Stimulated activated CD4-positive, alpha-beta T cell treated with anti-CD3 and anti-CD28 coated beads, Interleukin-4, amount 100 ng/mL, for 4 hours (primary cell): ENCODE results near the gene DNASE1.

ENCODE experiments used
- DNase-seq, 2 experiments: peaks; one replicate each; pipeline ENCODE4 v3.0.0-alpha.2; 2020

The DNASE1 gene

GRCh38 chr16:3665508-3665907, 11.0 kb downstream of the DNASE1 start:
- DNase-seq = peak in 1 of 2 experiments; percentile 45

GRCh38 chr16:3668626-3669025, 14.1 kb downstream of the DNASE1 start:
- no peak for DNase-seq

DNA sequence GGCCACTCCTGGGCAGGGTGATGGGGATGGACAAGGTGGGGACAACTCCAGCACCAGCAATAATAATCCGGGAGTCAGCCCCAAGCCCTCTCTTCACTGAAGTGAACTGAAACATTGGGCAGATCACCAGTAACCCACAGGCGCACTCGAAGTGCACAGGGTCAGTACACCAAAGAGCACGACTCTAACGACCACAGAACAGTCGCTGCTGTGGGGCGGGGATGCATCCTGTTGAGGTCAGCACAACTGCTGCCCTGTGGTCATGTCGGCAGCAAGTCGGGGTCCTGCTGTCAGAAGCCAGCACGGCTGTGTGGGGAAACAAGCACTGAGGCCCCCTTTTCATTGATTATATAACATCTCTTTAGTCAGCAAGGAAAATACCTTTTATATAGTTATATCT, 14.6 kb downstream of the DNASE1 start:
- DNase-seq = no peak

DNA sequence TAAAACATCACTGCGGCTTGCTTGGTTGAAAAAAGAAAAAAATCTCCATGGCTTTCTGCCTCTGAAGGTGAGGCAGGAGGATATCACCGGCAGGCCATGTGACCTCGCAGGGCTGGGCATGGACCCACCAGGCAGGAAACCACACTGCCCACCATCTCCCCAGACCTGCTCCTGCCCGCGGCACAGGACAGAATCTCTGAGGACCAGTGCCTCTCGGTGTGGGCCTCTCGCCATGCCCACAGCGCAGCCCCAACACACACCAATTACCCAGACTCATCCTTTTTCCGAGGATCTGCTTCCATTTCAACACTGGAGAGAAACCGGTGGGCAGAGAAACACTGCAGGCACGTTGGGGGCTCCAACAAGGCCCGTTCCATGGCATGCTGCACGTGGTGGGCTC, 16.2 kb downstream of the DNASE1 start:
- DNase-seq = no peak

DNA sequence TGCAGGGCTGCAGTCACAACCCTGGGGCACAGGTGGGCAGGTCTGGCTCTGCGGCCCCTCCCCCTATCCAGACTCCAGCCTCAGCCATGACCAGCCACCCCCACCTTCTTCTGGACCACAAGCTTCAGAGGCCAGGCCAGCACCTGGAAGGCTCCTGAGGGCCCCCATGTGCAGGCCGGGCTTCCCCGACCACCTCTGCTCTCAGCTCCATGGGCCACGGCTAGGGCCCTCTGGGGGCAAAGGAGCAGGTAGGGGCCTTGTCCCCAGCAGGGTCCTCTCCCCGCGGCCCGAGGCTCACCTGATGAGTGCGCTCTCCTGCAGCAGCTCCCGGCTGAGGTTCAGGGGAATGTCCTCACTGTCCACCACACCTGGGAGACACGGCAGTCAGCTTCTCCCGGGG, 16.9 kb downstream of the DNASE1 start:
- no peak for DNase-seq

DNA sequence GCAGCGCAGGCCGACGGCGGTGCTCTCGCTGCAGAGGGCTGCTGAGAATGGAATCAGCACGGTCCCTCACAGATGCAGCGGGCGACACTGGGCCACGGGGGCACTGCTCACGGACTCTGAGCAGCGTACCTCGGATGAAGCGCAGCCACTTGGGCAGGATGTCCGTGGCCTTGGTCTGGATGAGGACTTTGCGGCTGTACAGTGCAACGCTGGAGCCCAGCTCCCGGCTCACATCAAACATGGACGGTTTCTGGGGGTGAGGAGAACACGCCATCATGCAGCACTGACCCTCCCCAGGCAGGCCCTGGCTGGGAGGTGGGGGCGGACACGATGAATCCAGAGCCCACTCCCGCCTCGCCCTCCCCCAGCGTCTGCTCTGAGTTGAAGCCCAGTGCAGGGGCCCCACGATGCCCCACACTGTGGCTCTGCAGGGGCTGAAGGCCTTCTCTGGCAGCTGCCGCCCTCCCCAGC, 18.1 kb downstream of the DNASE1 start:
- DNase-seq = no peak

DNA sequence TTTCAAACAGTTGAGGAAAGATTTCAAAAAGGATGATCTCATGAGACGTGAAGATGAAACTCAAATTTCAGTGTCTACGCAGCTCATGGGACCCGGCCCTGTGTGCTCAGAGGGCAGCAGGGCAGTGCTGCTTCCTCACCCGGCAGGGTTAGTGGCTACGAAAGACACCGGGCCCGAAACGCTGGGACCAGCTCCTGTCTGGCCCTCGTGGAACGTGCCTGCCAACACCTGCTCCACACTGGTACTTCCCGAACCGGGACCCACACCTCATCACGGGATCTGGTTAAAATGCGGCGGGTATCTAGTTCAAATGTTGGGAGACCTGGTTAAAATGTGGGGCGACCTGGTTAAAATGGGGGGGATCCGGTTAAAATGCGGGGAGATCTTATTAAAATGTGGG, 18.7 kb downstream of the DNASE1 start:
- DNase-seq = no peak

DNA sequence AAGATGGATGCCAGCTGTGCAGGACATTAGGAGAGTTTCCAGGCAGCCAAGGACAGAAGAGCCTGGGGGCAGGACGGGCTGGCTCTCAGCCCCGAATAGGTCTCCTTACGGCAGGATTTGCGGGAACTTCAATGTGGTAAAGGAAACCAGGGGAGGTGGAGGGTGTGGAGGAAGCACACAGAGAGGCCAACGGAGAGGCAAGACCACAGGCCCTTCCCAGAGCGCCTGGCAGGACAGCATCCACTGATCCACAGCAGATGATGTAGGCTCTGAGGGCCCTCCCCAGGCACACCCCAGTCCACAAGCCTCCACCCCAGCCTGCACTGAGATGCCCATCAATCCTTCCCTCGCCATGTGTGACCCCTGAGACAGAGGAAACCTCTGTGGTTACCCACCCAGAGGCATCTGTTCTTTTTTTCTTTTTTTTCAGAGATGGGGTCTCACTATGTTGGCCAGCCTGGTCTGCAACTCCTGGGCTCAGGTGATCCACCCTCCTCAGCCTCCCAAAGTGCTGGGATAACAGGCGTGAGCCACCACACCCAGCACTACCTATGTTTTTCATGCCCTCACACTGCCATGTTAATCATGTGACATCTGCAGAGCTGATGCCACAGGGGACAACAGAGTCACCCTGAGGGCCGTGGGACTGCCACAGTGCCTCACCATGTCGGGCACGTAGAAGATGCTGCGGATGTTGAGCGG, 19.3 kb downstream of the DNASE1 start:
- no peak for DNase-seq

DNA sequence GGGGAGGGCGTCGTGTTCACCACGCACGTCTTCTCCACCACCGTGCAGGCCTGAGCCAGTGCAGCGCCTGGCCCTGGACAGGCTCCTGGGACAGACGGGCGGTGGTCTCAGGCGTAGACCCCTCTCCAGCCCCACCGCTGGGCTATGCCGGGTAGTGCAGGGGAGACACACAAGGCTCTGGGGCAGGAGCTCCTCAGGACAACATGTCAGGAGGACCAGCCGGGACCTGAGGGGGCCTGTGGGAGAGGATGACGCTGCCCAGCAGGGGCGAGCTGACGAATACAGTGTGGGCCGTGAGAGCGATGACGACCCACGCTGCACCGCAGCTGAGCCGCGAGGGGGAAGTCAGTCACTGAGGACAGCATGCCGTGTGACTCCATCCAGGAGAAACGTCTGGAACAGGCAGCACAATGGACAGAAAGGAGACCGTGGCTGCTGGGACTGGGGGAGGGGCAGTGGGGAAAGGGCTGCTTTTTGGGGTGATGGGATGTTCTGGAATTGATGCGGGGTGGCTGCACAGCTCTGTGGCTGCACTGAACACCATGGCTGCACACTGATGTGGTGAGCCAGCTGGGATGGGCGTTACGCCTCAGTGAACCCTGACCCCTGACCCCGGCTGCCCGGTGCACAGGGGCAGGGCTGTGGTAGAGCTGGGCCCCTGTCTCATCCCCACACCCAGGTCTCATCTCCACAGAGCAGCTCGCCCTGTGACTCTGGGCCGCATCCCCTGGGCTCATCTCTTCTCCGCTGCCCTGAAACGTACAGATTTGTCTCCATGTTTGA, 20.2 kb downstream of the DNASE1 start:
- DNase-seq = no peak

DNA sequence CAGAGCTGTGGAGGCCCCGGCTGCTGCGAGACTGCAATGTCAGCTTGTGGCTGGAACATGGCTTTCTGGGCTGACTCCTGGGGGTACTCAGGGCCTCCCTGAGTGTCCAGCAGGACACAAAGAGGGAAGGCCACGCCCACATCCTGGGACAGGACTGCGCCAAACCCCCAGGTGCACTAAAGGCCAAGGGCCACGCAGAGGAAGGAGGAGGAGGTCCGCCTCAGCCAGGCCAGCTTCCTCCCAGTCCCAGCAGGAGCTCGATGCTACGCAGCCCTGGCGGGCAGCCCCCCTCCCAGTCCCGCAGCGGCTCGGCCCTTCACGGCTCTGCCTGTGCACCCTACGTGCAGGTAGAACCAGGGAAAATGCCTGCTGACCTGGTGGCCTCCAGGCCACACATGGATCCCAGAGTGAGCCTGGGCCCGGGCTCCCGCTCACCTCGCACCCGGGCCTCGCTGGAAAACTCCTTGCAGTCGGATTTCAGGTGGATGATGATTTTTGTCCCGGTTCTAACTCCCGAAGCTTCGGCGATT, 21.2 kb downstream of the DNASE1 start:
- no peak for DNase-seq

DNA sequence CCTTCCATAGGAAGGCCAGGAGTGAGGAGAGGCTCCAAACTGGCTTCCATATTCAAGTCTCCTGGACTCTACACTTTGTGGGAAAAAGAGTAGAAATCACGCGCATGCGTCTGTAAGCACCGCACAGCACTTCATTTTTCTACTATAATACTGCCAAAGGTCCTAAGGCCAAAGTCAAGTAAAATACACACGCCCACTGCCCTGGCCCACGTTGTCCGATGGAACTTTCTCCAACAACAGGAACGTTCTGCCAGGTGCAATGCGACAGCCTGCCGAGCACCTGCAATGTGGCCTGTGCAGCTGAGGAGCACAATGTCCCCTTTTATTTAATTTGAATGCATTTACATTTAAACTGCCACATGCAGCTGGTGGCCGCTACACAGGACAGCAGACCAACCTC, 23.5 kb downstream of the DNASE1 start:
- no peak for DNase-seq

- DNase-seq = no peak
These were observed 26.7 kb downstream of the DNASE1 start for GRCh38 chr16:3681206-3681605.

DNA sequence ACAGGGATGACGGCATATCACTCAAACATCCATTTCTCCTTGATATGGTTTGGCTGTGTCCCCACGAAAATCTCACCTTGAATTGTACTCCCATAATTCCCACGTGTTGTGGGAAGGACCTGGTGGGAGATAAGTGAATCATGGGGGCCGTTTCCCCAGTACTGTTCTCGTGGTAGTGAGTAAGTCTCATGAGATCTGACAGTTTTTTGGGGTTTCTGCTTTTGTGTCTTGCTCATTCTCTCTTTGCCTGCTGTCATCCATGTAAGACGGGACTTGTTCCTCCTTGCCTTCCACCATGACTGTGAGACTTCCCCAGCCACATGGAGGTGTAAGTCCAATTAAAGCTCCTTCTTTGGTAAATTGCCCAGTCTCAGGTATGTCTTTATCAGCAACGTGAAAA, 32.5 kb downstream of the DNASE1 start:
- DNase-seq = no peak

- DNase-seq = no peak
These were observed 33.3 kb downstream of the DNASE1 start for GRCh38 chr16:3687792-3688191.

DNA sequence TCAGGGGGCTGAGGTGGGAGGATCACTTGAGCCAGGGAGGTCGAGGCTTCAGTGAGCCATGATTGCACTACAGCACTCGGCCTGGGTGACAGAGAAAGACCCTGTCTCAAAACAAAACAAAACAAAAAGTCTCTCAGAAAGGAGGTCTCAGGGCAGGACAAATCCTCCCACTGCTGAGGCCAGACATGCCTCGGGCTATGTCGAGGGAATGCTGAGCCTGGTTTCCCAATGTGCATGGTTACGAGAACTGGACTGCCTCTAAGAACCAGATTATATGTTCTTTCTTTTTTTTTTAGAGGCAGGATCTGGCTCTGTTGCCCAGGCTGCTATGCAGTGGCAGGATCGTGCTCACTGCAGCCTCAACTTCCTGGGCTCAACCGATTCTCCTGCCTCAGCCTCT, 35.2 kb downstream of the DNASE1 start:
- no peak for DNase-seq

GRCh38 chr16:3690470-3690928, 36.0 kb downstream of the DNASE1 start:
- peak; percentile 76 to 78 for DNase-seq

- DNase-seq = no peak
These were observed 36.7 kb downstream of the DNASE1 start for GRCh38 chr16:3690980-3691720.

GRCh38 chr16:3691761-3692160, 37.3 kb downstream of the DNASE1 start:
- no peak for DNase-seq

DNA sequence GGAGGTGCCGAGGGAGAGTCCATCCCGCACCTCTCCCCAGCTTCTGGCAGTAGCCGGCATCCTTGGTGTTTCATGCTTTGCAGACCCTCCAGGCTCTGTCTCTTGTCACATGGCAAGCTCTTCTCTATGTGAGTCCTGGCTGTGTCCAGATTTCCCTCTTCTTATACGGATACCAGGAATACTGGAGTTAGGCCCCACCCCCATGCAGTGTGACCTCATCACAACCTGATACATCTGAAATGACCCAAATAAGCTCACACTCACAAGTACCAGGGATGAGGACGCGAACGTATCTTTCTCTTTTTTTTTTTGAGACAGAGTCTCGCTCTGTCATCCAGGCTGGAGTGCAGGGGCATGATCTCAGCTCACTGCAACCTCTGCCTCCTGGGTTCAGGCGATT, 39.6 kb downstream of the DNASE1 start:
- no peak for DNase-seq

GRCh38 chr16:3695610-3696369, 41.3 kb downstream of the DNASE1 start:
- DNase-seq = no peak

DNA sequence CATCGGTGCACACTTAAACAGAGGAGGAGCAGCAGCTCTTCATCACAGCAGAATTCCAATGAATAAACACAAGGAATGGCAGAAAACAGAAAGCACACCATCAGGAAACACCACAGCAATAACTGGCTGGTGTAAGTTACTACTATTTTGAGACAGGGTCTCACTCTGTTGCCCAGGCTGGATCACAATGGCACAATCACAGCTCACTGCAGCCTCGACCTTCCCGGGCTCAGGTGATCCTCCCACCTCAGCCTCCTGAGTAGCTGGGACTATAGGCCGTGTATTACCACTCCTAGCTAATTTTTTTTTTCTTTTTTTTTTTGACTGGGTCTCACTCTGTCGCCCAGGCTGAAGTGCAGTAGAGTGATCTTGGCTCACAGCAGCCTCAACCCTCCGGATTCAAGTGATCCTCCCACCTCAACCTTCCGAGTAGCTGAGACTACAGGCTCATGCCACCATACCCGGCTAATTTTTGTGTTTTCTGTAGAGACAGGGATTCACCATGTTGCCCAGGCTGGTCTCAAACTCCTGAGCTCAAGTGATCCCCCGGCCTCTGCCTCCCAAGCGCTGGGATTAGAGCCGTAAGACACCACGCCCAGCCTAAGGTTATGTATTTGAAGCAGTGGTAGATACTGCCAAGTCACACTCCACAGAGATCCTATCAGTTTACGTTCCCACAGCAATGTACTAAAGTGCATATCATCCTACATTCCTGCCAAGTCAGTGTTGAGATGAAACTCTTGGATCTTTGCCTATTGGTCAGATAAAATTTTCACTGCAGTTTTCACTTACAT, 42.1 kb downstream of the DNASE1 start:
- DNase-seq = no peak

DNA sequence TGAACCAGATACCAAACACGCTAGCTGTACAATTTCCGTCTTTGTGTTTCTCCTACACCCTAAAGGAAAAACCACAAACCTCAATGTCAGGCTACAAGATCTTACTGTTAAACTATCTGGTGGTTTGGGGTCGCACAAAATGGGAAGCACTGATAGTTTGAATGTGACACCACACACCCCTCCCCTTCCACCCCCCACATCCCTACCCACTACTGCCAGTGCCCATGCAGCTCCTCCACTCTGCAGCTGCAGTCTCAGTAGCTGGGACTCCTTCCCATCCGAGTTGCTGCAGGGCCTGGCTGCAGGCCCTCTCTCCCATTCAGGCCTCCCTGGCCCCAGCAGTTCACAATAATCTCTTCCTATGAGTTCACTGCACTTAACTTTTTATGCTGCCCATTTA, 44.5 kb downstream of the DNASE1 start:
- DNase-seq = no peak
